ENCODE measurements around the gene MAN1A1.
A peak's percentile ranks its signal among the peaks of the same experiment; 100 is the strongest.

MAN1A1 gene

GRCh38 chr6:119324718-119325117 lies 24.8 kb downstream of the MAN1A1 start:
- DNase-seq = no peak

GRCh38 chr6:119323931-119324330 lies 25.6 kb downstream of the MAN1A1 start:
- no peak for DNase-seq

DNA sequence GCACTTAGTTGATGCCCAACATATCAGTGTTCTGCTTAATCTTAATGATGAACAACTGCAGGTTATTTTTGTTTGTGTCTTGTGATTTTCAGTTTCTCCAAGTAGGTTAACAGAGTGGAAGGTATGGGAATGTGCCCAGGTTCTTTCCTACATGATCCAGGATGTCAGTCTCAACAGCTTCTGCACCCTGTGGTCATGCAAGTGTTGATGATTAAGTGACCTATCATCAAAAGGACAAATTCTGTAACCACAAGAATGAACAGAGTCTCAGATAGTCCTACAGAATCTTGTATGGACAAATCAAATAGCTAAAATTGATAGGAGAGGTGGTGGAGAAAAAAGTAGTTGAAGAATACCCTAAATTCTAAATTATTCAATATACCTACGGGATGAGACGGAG lies 26.1 kb downstream of the MAN1A1 start:
- DNase-seq = no peak

- no peak for DNase-seq
Observed at GRCh38 chr6:119322715-119323350, 26.7 kb downstream of the MAN1A1 start.

GRCh38 chr6:119322034-119322433 lies 27.5 kb downstream of the MAN1A1 start:
- DNase-seq = no peak

DNA sequence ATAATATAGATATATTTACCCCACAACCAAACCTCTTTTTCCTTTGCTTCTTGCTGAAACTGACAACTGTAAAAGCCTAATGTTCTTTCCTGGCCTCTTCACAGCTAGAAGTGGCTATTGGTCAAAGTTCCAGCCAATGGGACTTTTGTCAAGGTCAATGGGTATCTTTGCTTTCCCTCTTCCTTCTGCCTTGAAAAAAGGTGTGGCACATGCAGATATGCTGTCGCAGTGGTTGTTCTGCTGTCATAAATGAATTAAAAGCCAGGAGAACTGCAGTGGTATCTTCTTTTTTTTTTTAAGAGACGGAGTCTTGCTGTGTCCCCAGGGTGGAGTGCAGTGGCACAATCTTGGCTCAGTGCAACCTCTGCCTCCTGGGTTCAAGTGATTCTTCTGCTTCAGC lies 29.9 kb downstream of the MAN1A1 start:
- DNase-seq = no peak

DNA sequence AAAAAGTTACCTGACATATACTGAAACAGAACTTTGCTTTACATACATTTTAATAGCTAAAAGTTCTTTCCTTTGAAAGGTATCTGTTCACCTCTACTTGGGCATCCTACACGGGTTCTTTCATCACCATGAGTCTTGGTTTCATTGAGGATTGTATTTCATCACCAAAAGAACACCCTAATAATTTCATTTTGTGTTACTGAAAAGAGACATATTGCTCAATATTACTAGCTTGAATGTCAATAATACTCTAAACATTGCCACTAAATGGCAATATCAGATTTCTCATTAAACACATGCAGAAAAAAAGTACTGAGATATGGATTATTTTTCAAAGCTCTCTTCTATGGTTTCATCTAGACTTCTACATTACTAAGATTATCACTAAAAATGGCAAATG lies 30.8 kb downstream of the MAN1A1 start:
- no peak for DNase-seq

DNA sequence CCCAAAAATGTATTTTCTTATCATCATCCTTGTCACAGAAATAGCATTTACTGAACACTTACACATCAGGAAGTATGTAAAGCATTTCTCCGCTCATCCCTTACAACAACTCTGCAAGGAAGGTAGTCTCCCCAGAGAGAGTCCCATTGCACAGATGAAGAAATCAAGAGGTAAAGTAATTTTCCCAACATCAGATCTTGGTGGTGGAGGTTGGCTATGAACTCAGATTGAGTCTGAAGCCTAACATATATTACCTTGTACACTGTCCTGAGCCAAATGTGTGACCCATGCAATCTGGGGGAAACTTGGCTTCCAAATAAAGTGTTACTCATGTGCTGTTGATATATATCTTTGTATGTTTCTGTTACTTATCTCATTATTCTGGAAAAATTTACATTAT lies 31.4 kb downstream of the MAN1A1 start:
- no peak for DNase-seq

GRCh38 chr6:119317007-119317406 lies 32.6 kb downstream of the MAN1A1 start:
- no peak for DNase-seq

DNA sequence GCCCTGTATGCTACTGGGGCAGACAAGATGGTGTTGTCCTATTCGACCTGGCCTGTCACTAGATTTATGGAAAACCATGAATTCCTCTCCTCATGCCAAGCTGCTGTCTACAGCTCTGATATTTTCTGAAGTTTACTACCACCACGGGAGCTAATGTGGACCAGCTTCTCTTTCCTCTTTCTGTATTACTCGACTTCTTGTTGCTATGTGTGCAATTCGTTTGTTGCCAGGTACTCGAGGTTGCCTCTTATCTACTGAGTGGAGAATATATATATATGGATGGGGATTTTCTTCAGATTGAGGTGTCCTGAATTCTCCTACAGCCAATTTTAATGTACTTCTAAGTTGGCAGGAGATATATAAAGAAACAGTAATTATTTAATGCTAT lies 34.7 kb downstream of the MAN1A1 start:
- no peak for DNase-seq

- DNase-seq = peak; percentile 38
Observed at GRCh38 chr6:119313937-119314884, 35.4 kb downstream of the MAN1A1 start.

GRCh38 chr6:119312875-119313338 lies 36.7 kb downstream of the MAN1A1 start:
- no peak for DNase-seq

DNA sequence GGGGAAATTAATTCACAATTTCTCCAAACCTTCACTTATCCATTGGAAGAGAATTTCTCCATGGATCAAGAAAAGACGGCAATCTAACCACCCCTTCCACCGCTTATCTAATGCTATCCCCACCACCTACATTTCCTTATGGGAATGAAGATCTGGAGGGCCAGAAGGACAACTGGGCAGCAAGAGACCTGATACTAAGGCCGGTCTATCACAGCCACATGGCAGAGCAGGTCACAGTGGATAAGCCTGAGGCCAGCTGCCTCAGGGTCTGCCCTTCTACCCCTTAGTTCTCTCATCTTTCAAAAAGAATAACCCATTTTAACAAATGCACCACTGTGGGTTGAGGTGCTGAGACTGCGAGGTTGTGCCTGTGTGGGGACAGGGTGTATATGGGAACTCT lies 37.1 kb downstream of the MAN1A1 start:
- DNase-seq = no peak

- DNase-seq = no peak
Observed at GRCh38 chr6:119311514-119312142, 37.9 kb downstream of the MAN1A1 start.

- no peak for DNase-seq
Observed at GRCh38 chr6:119310486-119311036, 39.0 kb downstream of the MAN1A1 start.

GRCh38 chr6:119308991-119309657 lies 40.4 kb downstream of the MAN1A1 start:
- DNase-seq = no peak

DNA sequence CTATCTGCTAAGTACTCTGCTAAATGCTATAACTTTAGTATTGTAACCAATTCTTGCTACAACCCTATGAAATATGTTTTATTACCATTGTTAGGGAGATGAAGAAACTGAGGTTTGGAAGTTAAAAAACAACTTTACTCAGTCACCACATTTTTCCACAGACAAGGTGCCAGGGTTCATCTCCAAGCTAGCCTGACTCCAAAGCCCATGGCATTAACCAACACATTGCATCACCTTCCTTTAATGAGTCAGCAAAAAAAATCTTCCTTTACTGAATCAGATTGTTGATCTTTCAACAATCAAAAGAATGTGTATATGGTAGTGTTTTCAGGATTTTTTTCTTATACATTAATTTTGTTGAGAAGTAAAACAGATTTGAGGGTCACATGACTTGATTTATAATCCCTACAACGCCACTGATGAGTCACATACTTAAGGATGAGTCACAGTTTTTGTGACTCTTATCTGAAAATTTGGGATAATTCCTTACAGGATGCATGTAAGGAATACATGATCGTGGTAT lies 41.5 kb downstream of the MAN1A1 start:
- no peak for DNase-seq

DNA sequence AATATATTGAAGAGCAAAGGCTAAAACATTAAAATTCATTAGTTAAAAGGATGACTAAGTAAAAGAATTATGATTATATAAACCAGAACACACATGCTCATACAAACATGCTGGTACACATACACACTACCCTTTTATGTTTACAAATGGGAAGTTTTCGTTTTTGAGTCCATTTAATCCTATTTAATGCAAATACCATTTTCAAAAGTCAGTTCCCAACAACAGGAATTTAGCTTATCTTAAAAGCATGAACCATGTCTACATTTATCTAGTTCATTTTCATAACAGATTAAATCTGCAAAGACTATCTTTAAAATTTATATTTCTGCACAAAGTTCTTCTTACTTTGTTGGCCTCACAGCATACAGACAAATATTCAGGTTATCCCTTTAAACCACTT lies 42.5 kb downstream of the MAN1A1 start:
- no peak for DNase-seq

- DNase-seq = no peak
Observed at GRCh38 chr6:119306396-119306968, 43.1 kb downstream of the MAN1A1 start.

GRCh38 chr6:119303164-119303887 lies 46.2 kb downstream of the MAN1A1 start:
- no peak for DNase-seq

GRCh38 chr6:119301429-119301828 lies 48.1 kb downstream of the MAN1A1 start:
- DNase-seq = no peak

Data from right hindlimb (tissue), 1 donor.